ENCODE measurements around the gene CTBP2.

DNA sequence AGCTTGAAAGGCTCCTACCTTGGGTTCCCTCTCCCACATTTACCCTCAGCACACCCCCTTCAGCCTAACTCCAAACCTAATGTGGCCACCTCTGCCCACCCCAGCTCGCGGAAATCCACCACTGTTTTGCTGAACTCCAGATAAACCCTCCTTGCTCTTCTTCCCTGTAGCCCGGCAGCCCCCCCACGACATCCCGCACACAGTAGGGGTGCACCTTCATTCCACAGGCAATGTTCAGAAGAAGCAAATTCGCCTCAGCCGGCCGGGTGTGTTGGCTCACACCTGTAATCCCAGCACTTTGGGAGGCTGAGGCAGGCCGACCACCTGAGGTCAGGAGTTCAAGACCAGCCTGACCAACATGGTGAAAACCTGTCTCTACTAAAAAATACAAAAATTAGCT lies 17.4 kb downstream of the CTBP2 start:
- TF ChIP-seq, protein P1, sequence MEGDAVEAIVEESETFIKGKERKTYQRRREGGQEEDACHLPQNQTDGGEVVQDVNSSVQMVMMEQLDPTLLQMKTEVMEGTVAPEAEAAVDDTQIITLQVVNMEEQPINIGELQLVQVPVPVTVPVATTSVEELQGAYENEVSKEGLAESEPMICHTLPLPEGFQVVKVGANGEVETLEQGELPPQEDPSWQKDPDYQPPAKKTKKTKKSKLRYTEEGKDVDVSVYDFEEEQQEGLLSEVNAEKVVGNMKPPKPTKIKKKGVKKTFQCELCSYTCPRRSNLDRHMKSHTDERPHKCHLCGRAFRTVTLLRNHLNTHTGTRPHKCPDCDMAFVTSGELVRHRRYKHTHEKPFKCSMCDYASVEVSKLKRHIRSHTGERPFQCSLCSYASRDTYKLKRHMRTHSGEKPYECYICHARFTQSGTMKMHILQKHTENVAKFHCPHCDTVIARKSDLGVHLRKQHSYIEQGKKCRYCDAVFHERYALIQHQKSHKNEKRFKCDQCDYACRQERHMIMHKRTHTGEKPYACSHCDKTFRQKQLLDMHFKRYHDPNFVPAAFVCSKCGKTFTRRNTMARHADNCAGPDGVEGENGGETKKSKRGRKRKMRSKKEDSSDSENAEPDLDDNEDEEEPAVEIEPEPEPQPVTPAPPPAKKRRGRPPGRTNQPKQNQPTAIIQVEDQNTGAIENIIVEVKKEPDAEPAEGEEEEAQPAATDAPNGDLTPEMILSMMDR (IDR thresholded peaks at IDR 0.05; ENCODE audit: insufficient read depth, low read length, poor library complexity, severe bottlenecking) = no peak
- TF ChIP-seq EZH2phosphoT487 (conservative IDR thresholded peaks at IDR 0.05; ENCODE audit: low read length) = no peak
